GM19023 (cell line): ENCODE data around the gene RNFT2.
"Not testable (repeated sequence)": the region's sequence is repeated elsewhere in the genome, so short reads cannot be mapped to it uniquely, and the experiment has no call there.

Experiments
- ATAC-seq: cut with Tn5 transposase; IDR thresholded peaks from one replicate; pipeline ENCODE4 v1.9.1; 2021; ENCODE audit warnings: mild to moderate bottlenecking, moderate library complexity; ENCODE audit not compliant: unreplicated experiment

The RNFT2 gene

DNA sequence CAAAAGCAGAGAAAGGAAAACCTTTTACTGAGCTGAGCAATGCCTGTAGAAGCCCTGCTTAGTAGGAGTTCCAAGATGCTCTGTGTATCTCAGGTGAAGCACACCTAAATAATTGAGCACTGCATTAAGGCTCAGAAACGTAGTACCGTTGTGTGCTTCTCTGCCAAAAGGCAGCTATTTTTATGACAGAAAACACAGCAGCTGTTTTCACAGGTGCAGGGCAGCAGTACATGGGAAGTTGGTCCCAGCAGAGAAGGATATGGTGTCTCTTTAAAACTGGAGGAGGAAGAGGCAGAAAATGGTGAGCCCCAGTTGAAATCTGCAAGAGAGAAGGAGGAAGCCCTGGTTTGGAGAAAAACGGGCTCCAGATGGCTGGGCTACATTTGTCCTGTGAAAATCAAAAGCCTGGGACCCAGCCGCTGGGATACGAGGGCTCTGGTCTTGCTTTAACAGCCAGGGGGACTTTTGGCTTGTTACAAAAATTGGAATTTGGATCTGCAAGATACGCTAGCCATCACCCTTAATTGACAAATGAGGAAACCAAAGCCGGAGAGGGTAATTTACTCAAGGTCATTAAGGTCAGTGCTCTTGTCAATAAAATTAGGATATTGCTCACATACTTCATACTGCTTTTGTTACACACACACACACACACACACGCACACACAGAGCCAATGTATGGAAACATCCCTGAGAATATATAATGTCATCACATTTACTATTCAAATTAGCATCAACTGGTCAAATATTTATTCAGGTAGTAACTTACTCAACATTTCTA, 27.6 kb upstream of the RNFT2 start:
- no peak for ATAC-seq

DNA sequence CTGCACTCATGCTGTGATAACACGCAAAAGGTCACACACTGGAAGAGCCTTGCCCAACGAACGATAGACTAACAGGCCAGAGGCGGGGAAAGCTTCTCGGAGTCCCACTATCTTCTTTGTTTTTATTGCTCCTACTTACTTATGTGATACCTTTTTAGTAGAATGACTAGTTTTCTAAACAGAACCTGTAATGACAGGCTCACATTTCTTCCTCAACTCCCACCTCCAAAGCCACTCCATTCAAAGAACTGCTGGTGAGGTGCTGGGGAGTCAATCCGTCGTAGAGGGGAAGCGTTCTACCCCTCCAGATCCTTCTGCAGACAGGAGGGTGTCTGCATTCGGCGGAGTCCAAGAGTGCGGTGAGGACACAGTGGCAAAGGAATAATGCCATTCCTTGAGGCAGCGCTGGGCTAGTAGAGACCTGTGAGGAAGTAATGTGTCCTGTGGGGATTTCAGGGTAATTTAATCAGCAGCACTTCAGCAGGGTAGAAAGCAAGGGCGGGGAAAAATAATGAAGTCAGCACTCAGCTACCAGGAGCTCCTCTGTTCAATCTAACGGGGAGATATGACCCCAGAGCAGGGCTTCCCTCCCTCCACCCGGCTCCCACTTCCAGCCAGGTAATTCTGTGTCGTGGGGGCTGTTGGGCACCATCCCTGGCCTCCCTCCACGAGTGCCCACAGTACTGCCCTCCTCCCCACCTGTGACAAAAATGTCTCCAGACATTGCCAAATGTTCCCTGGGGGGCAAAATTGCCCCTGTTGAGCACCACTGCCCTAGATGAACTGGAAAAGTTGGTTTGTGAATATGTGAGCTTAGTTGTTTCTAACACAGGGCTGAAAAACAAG, 25.4 kb upstream of the RNFT2 start:
- ATAC-seq = no peak

DNA sequence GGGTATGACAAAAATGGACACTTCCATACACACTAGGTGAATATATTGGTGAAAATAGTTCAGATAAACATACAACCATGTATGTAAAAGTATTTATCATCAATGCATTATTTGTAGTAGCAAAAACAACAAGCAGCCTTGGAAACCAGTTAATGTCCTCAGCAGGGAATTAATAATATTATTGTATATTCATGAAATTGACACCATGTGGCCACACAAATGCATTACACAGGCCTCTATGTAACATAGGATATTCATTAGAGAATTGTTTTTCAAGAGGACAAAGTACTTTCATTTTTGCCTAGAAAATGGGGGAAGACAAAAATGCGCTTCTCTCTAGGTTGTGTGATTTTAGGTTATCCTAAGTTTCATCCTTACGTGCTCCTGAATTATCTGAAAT, 24.6 kb upstream of the RNFT2 start:
- ATAC-seq = no peak

DNA sequence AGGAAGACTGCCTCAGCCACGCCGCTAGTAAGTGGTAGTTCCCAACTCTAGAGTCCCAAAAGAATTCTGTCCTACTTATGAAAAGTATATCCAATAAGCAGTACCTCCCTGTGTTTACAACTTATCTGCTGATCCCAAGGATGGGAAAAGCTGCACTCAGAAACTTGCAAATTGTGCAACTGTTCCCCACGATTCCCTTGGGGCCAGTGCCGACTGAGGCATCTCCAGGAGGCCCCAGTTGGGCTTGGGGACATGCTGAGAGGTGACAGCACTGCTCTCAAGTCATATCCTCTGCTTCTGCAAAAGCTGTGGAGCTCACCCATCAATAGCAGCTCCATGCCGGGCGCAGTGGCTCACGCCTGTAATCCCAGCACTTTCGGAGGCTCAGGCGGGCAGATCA, 23.9 kb upstream of the RNFT2 start:
- ATAC-seq = no peak

DNA sequence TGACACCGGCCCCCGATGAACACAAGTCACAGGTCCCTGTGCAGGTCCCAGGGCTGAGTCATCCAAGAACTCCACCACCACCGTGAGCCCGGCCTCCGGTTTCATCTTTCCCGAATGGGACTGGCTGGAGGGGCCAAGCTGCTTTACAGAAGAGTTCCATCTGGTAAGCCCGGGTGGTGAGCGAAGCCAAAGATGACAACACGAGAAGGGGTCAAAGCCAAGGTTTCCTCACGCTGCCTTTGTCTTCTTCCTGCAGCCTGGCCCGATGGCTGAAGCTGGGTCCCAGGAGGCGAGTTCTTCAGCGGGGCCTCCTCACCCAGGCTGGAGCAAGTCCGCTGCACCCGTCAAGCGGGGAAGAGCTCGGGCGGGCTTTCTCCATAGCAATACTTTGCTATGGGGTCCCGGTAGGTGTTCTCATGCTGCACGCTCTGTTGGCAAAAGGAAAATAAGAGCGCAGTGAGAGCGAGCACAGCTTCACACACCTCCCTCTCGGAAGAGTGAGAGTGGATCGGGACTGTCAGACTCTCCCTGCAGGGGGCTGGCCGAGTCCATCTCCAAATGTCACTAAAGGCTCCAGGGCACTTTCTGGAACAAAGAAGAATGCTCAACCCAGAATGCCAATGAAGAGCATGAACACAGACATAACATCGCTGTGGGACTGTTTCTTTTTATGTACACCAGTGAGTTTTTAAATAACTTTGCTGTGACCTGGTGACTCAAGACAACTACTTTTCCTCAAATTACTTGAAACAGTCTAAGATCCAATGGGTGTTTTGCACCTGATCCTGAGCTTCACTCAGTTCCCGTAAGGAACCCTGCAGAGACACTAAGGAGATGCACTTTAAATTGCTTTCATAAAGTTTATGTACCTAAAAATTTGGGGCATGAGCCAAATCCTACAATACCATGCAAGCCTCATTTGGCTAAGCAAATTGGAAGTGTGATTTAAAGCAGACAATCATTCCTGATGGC, 20.4 kb upstream of the RNFT2 start:
- no peak for ATAC-seq

DNA sequence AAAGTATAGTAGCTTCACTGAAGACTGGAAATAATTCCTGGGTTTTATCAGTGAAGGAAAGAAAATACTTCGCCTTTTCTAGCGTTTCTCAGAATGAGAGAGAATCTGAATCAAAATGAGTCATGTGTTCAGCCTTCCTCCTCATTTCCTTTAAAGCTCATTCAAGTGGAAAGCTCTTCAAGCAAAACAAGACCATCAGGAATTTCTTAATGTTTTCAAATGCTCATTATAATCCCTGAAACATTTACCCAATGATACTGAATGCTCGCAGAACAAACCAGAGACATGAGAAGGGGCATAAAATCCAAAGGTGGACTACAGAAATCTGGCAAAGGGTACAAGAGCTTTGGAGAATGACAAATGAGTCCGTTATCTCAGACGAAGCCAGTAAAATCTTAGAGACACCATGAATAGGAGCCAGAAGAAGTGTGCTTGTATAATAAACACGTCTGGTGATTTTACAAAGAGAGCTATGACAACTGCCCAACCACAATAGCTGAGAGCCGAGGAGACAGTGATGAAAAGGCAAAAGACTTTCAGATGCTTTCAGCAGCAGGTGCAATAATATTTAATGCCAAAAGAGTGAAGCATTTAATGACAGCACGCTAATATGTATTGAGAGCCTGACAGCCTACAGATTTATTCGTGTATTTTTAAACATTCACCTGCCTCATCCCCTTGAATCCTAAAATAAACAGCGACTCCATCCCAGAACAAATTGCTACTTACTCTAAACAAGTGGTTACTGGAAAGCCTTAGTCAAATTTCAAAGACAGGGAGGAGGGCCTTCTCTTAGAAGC, 19.3 kb upstream of the RNFT2 start:
- ATAC-seq = no peak

DNA sequence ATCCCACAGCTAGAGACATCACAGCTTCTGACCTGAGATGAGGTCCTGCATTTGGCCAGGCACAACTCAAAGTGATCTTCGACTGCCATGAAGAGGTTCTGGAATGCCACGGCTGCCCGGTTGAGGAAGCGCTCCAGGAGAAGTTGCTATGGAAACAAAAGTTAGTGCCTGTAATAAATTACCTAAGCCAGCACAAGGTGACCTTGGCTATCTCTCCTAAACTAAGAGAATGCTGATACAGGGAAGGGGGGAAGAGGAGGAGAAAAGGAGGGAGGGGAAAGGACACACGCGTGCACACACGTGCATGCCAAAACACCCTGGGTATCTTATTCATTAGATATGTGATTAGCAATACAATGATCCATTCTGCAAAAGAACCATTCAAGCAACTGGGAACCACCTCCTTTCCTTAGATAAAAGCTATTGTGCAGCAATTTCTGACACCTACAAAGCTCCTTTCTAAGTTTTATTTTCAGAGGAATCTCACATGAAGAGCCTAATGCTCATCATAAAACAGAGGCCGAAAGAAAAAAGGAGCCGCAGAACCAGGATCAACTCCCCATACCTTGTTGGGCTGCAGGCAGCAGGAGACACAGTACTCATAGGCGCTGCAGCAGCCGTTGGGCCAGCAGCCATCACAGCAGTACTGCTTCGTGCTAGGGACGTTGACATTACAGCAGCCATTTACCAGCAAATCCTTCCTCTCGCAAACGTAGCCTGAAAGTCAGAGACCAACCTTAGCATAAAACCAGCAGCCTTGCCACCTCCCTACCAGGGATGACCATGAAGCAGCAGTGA, 18.2 kb upstream of the RNFT2 start:
- ATAC-seq = no peak

DNA sequence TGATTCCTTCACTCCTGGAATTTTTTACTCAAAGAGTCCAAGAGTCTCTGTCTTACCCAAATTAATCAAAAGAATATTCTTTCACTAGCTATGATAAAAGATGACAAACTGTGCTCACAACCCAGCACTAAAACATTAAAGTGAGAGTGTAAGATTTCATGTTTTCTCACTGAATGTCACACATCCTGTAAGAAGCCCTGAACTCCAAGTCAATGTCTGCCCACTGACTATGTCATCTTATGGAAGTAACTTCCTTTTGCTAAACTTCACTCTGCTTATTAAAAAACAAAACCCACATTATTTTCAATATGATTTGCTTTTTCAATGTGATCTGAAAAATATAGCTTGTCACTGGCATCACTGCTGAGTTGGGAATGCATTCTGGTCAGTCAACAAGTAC, 15.9 kb upstream of the RNFT2 start:
- ATAC-seq = no peak

DNA sequence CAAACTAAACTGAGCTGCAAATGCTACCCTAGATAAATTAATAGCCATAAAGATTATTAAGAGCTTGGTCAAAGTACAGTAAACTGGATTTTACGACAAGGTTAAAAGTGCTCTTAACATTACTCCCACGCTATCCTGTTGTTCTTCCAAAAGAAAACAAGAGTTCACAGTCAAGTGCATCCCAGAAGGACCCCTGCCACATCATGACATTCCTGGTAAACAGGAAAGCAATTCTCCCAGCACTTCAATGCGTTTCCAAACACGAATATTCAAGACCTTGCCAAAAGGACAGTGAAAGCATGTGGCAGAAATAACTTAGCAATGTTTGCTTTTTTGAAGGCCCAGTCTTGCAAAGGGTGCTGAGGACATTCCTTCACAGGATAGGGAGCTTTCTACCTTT, 11.4 kb upstream of the RNFT2 start:
- no peak for ATAC-seq

DNA sequence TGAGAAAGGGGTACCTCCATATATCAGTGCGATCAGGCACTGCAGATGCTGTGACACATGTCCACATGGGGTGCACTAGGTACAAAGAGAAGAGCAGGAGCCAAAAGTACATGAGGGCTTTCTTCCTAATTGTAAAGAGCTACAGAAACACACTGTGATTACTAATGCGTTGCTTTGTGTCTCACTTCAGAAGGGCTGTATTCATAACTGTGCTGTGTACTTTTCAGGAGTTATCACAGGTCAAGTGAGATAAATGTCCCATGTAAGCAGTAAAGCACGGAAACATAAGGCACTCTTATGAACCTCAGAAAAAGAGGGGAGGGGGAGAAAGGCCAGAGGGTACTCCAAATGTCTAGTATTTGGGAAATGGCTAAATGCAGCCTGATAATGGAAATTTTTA, 10.9 kb upstream of the RNFT2 start:
- no peak for ATAC-seq

DNA sequence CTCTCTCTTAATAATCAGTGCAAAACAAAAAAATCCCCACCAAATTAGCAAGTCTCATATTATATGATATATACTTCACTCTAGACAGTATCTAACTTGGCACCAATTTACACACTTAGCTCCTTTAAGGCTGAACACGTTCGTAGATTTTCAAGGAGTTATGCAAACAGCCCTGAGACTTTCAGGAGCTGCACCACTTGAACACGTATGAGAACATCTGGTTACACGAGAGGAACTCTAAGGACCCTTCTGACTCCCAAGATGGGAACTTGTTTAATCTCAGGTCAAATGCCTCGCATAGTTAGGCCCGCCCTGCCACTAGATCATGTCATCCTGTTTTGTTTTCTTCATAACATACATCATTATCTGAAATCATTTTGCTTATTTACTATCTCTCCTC, 10.2 kb upstream of the RNFT2 start:
- ATAC-seq = no peak

DNA sequence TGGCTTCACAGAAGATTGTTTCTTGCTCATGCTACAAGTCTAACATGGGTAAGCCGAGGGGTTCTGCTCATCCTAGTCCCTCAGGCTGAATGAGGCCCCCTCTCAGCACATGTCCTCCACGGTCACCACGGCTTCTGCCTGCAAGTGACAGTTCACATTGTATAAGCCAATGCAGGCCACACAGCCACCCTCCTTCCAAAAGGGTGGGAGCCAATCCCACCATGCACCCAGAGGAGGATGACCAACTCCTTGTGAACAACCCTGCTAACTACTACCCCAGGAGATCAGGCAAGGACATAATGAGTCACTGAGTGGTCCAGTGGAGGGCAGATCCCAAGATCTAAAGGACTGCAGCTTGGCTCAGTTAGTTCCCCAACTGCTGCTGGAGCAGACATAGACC, 6.3 kb upstream of the RNFT2 start:
- no peak for ATAC-seq

DNA sequence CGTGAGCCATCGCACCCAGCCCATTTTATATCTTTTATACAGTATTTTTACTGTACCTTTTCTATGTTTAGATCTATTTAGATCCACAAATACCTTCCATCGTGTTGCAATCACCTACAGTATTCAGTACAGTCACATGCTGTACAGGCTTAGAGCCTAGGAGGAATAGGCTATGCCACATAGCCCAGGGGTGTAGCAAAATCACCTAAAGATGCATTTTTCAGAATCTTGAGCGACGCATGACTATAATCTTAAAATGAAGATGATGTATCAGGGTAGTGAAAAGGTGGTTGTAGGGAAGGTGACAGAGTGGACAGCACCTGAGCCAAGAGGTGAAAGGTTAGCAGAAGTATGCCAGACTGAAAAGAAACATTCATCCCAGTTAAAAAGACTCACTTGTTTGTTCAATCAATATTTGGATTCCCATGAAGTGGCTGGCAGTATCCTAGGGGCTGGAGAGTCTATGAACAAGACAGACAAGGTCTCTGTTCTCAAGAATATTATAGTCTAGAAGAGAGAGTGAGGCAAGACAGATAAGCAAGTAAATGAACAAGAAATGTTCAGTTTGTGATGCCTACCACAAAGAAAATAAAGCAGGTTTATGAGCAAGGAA, 3.9 kb upstream of the RNFT2 start:
- ATAC-seq = no peak

DNA sequence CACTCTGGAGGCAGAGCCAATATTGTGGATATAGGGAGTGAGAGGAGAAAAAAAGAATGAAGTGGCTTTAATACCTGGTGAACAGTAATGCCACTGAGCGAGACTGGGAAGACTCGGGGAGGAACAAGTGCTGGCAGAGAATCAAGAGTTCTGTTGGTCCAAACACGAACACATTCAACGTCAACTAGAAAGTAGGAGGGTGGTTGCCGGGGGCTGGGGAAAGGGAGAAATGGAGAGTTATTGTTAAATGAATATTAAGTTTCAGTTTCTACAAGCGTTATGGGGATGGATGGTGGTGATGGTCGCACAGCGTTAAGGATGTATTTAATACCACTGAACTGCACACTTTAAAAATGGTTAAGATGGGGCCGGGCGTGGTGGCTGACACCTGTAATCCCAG, 3.0 kb upstream of the RNFT2 start:
- ATAC-seq = no peak

DNA sequence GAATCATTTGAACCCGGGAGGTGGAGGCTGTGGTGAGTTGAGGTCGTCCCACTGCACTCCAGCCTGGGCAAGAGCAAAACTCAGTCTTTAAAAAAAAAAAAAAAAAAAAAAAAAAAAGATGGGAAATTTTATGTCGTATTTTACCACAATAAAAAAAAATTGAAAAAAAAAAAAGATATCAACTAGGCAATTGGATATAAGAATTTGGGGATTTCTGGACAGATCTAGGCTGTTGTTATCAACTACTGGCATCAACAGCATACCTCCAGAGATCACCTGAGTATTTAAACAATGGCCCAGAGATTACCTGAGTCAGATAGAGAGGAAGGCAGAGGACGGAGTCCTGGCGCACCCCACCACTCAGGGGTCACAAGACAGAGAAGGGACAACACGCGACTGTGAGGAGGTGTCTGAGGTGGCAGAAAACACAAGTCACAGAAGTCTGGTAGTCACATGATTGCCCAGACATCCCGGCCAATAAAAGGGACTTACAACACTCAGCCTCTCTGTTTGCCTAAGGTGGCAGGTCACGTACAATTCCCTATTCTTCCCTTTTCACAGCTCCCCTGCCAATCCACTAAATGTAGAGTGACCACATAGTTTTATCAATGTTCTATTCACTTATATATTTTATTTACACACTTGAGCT, 2.0 kb upstream of the RNFT2 start:
- no peak for ATAC-seq

DNA sequence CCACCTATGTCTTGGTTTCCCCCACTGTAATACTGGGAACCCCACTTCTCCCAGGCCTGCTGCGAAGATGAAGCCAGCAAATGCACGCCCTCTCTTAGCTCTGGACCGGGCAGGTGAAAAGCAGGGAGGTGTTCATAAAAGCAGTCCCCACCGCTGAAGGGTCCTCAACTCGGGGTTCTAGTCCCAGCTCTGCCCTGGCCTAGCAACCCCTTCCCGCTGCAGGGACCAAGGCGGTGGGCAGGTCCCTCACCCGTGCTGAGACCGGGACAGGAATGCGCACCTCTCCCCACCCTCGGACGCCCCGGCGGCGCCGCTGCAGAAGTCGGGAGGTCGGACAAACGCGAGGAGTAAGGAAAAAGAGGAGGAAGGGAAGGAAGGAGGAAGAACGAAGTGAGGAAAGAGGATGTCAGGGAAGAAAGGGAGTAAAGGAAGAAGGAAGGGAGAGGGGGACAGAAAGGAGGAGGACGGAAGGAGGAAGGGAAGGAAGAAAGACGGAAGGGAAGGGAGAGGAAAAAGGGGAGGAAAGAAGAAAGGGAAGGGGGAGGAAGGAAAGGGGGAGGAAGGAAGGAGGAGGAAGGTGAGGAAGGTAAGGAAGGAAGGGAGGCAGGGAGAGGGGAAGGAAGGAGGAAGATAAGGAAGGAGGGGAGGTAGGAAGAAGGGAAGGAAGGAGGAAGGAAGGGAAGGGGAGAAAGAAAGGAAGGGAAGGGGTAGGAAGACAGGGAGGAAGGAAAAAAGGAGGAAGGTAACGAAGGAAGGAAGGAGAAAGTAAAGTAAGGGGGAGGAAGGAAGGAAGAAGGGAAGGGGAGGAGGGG, 947 bp upstream of the RNFT2 start:
- no peak for ATAC-seq

DNA sequence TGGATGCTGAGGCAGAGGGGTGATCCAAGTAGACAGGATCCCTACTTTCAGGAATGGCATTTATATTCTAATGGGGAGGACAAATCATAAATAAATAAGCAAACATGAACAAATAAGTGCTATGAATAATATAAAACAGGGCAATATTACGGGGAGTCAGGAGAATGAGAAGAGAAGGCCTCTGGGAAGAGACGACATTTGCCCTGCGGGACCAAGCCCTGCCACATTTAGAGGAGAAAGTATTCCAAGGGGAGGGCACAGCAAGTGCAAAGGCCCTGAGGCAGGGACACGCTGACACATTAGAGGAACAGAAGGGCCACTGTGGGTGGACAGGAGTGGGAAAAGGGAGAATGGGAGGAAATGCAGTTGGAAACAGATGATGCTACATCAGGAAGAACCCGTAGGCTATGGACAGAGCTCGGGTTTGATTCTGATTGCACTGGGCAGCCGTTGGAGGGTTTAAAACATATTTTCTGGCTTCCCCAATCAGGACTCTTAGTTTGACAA, 1.3 kb downstream of the RNFT2 start:
- ATAC-seq = no peak

DNA sequence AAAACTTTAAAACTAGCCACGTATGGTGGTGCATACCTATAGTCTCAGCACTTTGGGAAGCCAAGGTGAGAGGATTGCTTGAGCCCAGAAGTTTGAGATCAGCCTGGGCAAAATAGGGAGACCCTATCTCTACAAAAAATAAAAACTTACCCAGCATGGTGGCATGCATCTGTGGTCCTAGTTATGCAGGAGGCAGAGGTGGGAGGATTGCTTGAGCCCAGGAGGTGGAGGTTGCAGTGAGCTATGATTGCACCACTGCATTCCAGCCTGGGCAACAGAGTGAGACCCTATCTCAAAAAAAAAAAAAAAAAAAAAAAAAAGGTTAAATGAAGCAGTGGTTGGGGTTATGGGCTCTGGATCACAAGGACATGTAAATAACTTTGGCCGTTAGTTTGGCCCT, 4.7 kb downstream of the RNFT2 start:
- not testable (repeated sequence) for ATAC-seq
